ENCODE measurements around the gene C1QTNF6.

GRCh38 chr22:37167176-37167980, 20.7 kb downstream of the C1QTNF6 start:
- TF ChIP-seq CHD2 (IDR thresholded peaks at IDR 0.05; ENCODE audit: low read length) (no peak), CBX8 (IDR thresholded peaks at IDR 0.05; ENCODE audit: borderline replicate concordance, low read depth, low read length) (no peak), POLR2AphosphoS5 (IDR thresholded peaks at IDR 0.05; ENCODE audit: low read depth, low read length) (no peak), BACH1 (IDR thresholded peaks at IDR 0.05; ENCODE audit: low read length) (no peak), MAX (IDR thresholded peaks at IDR 0.05) (no peak)

Data from H1 (cell line).